ENCODE results near the gene METTL26.

The METTL26 gene

DNA sequence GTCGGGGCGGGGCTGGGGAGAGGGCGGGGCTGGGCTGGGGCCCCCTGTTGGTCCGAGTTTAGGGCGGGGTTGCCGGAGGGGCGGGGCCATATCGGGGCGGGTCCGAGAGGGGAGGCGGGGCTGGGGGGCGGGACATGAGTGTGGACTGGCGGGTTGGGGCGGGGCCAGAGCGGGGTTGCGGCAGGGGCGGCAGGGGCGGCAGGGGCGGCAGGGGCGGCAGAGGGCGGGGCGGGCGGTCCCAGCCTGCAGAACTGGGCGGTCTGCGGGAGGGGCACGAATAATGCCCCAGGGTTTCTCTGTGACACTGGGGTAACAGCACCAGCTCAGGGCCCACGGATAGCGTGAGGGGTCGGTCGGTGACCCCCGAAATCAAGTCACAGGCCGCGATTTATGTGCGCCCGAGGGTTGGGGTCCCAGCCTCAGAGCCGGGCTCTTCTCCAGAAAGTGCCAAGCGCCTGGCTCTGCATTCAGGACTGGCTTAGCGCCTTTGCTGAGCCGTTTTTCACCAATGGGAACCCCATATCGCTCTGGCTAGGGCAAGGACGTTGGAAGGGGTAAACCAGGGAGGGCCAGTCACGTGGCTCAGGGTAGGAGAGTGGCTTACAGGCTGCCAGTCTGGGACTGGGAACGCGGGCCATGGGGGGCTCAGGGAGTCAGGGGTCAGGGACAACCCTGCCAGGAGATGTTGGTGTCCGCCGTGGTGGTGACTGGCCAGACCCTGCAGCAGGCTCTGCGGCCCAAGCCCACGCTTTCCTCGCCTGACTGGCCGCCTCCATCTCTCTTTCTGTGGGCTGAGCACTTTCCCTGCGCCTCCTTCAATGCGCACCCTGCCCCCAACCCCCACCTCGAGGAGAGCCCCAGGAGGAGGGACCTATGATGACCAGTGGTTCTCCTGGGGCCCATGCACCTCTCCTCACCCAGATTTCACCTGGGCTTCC lies 1.2 kb upstream of the METTL26 start:
- DNase-seq: peak; percentile 79

DNA sequence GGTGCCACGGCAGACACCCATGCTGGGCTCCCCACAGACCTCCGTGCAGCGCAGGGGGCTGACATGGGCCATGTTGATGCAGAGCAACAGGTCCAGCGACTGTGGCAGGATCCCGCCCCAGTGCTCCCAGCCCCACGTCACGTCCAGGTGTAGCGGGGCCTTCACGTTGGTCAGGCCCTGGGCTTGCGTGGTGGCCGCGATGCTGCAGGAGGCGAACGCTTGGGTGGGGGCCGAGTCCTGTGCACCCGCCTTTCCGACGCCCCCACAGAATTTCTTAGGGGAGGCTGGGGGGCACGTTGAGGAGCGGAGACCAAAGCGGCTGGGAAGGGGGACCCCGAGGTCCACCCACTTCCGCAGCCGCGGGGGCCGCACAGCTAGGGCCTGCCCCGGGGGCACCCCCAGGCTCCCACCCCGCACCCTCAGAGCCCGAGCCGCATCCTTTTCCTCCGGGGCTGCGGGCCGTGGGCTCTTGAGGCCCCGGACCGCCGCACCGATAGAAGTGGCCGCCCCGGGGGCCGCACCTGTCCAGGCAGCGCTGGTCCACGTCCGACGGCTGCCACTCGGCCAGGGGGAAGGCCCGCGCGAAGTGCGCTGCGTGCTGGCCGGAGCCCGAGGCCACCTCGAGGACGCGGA lies 416 bp downstream of the METTL26 start:
- no peak for DNase-seq

DNA sequence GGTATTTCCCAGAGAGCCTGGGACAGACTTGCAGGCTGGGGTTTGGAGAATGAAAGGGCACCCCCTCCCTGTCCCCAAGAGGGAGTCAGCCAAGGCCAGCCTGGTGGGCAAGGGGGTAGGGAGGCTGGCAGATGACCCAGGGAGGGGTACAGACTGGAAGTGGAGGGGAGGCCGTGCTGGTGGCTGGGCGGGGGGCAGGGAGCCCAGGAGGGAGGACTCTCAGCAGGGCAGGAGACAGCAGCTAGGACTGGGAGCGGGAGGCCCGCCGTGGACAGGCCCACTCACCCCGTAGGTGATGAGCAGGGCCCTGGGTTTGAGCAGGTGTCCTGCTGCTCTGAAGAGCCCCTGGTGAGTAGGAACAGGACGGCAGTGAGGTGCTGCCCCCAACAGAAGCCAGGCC lies 1.1 kb downstream of the METTL26 start:
- DNase-seq: no peak

DNA sequence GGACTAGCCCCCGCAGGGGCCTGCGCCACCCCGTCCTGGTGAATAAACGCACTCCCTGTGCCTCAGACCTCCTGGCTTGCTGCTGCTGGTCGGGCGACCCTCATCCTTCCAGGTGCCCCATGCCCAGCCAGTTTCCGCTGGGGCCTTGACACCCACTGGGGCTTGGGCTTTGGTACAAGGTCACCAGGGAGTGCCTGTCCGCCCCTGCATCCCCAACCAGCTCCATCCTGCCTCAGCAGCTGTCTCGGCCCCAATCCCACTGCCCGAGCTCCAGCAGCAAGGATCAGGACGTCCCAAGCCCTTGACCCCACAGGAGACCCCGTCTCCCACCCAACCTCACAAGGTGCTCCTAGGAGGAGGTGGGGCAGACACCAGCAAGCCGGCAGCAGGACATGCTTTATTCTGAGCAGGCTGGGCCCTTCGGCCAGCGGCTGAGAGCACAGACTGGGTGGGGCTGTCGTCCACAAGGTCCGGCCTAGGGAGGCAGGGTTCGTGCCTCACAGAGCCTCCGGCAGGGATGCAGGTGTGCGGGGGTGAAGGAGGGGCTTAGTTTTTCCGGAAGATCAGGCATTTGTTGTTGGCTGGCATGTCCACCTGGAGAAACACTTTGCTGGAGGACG lies 1.9 kb downstream of the METTL26 start:
- DNase-seq: no peak

DNA sequence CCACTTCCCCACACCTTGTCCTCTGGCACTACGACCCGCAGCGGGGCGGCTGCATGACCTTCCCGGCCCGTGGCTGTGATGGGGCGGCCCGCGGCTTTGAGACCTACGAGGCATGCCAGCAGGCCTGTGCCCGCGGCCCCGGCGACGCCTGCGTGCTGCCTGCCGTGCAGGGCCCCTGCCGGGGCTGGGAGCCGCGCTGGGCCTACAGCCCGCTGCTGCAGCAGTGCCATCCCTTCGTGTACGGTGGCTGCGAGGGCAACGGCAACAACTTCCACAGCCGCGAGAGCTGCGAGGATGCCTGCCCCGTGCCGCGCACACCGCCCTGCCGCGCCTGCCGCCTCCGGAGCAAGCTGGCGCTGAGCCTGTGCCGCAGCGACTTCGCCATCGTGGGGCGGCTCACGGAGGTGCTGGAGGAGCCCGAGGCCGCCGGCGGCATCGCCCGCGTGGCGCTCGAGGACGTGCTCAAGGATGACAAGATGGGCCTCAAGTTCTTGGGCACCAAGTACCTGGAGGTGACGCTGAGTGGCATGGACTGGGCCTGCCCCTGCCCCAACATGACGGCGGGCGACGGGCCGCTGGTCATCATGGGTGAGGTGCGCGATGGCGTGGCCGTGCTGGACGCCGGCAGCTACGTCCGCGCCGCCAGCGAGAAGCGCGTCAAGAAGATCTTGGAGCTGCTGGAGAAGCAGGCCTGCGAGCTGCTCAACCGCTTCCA lies 2.6 kb downstream of the METTL26 start:
- DNase-seq: no peak

DNA sequence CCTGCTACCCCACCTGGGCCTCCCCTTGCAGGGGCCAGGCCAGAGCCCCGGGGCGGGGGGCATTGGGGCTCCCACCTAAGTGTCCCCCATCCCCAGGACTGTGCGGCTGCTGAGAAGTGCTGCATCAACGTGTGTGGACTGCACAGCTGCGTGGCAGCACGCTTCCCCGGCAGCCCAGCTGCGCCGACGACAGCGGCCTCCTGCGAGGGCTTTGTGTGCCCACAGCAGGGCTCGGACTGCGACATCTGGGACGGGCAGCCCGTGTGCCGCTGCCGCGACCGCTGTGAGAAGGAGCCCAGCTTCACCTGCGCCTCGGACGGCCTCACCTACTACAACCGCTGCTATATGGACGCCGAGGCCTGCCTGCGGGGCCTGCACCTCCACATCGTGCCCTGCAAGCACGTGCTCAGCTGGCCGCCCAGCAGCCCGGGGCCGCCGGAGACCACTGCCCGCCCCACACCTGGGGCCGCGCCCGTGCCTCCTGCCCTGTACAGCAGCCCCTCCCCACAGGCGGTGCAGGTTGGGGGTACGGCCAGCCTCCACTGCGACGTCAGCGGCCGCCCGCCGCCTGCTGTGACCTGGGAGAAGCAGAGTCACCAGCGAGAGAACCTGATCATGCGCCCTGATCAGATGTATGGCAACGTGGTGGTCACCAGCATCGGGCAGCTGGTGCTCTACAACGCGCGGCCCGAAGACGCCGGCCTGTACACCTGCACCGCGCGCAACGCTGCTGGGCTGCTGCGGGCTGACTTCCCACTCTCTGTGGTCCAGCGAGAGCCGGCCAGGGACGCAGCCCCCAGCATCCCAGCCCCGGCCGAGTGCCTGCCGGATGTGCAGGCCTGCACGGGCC lies 3.4 kb downstream of the METTL26 start:
- no peak for DNase-seq

DNA sequence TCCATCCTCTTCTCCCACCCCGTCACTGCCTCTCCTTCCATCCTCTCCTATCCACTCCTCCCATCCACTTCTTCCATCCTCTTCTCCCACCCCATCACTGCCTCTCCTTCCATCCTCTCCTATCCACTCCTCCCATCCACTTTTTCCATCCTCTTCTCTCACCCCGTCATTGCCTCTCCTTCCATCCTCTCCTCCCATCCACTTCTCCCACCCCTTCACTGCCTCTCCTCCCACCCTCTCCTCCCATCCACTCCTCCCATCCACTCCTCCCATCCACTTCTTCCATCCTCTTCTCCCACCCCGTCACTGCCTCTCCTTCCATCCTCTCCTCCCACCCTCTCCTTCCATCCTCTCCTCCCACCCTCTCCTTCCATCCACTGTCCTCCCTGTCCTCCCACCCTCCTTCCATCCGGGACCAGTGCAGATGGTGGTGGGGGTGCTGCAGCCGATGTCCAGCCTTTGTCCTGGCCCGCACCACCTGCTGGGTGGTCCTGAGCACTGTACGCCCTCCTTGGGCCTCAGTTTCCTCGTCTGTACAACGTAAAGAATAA lies 4.2 kb downstream of the METTL26 start:
- DNase-seq: no peak

DNA sequence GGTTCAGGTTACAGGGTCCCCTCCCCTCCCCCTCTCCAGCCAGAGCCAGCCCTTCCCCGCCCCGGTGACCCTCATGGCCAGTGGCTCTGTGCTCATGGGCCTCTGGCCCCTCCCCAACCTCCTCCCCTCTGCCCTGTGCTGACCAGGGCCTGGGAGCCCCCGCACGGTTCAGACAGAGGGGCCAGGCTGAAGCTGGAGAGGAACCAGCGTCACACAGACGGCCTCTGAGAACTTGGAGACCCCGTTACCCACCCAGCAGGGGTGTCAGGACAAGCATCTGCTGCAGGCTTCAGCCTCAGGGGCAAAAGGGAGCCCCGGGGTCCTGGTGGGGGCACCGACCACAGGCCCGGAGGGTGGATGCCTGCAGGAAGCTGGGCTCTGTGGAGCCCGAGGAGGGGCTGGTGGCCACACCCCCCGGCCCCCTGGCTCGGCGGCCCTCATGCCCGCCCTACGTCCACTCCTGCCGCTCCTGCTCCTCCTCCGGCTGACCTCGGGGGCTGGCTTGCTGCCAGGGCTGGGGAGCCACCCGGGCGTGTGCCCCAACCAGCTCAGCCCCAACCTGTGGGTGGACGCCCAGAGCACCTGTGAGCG lies 5.2 kb downstream of the METTL26 start, which contains the start of gene WFIKKN1:
Gene WFIKKN1, plus strand, starts transcription at position 171 of the 591 bp plus-strand sequence. Its CDS starts 269 bp downstream, at position 440.
- no peak for DNase-seq

DNA sequence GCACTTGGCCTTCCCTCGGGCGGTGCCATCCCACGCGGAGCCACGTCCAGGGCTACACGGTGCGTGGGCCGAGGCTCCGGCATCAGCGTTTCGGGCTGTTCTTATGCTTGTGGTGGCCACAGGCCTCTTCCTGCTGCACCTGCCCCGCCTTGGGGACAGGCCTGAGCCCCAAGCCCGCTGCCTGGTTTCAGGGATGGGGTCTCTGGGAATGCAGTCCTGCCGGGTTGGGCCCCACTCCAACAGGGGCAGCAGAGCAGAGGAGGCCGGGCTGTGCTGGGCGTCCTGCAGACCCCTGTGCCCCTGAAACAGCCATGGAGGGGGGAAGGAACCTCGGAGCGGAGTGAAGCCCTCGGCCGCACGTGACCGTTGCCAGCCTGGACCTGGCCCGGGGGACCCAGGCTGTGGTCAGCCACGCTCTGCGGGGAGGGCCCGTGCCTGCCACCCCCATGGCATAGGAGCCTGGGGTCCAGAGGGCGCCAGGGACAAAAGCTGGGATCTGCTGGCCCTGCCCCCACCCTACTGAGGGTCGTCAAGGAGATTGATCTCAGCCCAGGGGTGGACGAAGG lies 5.8 kb downstream of the METTL26 start:
- no peak for DNase-seq

DNA sequence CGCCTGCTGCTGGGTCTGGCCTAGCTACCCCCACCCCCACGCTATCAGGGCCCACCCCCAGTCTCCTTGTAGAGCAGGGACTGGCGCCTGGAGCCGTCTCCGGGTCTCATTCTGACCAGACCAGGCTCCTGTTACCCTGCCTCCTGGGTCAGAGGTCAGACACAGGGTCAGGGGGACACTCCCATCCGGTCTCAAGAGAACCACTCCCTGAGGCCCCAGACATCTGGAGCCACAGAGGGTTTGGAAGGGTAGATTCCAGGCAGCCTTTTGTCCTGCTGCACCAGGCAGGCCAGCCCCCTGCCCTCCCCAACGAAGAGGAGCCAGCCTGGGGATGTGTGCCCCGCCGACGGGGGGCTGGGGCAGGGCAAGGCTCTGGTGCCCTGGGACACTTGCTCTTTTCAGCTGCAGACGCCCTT lies 6.3 kb downstream of the METTL26 start:
- DNase-seq: no peak

DNA sequence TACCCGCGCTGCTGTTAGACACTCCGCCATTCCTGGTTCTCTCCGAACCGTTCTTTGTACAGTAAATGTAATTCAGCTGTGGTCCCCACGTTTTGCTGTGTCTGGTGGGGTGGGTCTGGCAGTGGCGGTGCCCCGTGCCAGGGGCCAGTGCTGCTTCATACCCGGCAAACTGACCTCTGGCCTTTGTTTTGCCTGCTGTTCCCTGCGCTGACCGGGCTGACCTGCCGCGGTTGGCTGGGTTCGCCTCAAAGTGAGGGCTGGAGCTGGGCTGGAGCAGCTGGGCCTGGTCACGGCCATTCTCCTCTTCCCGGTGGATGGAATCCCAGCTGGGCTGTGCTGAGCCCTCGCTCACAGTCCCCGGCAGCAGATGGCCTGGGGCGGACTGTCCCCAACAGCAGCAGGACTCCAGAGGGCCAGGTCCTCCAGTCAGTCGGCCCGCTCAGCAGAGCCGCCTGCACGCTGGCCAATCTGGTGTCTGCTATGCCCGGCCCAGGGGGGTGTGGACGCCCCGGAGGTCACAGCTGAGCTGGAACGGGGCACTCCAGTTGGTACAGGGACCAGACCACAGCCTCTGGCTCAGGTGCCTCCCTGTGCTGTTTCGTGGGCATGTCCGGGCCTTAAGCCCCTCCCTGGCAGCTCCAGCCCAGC lies 6.8 kb downstream of the METTL26 start:
- DNase-seq: no peak

DNA sequence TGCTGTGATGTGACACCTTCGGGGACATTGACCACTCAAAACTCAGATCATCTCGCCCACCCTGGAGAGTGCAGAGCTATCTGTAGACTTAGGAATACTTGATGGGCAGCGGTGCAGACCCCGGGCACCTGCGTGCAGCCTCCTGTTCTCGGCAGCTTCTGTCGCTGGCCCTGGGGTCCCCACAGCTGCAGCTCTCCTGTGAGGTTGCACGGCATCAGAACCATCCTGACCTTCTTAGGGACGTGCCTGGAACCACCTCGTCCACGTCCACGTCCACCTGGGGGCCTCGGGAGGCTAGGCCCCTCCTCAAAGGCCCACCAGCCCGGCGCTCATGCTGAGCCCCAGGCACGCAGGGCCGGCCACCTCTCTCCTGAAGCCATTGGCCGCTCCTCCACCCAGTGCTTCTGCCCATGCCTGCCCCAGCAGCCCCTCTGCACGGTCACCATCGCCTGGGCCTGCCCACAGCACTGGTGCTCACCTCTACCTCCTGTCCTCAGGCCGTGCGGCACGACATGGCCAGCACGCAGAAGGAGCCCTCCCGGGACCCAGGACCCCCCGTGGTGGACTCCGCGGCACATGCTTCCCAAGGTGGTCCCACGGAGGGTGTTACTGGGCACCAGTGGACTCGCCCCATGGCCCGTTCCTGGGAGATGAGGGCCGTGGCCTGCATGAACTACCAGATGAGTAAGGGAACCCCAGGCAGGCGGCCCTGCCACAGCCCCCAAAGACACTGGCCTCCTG lies 7.6 kb downstream of the METTL26 start:
- DNase-seq: no peak

DNA sequence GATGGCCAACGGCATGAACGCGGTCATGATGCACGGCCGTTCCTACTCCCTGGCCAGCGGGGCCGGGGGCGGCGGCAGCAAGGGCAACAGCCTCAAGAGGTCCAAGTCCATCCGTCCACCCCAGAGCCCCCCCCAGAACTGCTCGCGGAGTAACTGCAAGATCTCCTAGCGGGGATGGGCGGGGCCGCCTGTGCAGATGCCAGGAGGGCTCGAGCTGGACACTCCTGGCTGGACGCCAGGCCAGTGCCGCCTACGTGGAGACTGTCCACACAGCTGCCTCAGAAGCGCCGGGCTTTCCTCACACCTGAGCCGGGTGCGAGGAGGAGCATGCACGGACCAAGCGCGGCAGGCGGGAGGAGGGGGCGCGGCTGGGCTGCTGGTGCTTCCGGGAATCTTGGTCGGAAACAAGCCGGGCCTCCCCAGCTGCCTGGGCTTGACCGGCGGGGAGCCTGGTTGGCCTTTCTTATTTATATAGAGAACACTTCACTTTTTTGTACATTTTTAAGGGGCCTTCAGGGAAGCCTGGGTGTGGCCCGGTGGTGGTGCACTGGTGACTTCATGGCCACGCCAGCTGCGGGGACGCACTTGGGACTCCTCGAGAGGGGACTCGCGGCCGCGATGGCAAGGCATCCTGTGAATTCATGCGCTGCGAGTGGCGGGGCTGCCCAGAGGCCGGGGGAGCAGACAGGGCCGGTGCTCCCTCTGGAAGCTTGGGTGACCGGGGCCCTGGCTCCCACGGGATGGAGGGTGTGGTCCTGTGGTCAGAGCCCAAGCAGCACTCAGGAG lies 8.5 kb downstream of the METTL26 start:
- DNase-seq: no peak

DNA sequence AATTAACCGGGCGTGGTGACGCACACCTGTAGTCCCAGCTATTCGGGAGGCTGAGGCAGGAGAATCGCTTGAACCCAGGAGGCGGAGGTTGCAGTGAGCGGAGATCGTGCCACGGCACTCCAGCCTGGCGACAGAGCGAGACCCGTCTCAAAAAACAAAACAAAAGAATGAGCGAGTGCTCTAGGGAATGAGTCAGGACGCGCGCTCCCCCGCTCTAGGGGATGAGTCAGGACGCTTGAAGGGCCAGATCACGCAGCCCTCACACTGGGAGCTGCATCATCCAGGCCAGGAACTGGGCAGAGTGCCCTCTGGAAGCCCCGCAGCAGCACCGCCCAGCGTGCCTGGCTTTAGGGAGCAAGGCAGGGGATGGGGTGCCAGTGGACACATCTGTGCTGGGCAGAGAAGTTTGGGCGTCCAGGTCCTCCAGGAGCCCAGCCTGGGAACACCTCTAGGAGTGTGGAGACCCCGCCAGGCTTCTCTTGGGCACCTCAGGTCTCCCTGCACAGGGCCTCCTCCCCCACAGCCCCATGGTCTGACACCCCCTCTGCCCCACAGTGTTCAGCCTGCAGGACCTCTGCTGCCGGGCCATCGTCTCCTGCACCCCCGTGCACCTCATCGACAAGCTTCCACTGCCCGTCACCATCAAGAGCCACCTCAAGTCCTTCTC lies 9.2 kb downstream of the METTL26 start:
- no peak for DNase-seq

DNA sequence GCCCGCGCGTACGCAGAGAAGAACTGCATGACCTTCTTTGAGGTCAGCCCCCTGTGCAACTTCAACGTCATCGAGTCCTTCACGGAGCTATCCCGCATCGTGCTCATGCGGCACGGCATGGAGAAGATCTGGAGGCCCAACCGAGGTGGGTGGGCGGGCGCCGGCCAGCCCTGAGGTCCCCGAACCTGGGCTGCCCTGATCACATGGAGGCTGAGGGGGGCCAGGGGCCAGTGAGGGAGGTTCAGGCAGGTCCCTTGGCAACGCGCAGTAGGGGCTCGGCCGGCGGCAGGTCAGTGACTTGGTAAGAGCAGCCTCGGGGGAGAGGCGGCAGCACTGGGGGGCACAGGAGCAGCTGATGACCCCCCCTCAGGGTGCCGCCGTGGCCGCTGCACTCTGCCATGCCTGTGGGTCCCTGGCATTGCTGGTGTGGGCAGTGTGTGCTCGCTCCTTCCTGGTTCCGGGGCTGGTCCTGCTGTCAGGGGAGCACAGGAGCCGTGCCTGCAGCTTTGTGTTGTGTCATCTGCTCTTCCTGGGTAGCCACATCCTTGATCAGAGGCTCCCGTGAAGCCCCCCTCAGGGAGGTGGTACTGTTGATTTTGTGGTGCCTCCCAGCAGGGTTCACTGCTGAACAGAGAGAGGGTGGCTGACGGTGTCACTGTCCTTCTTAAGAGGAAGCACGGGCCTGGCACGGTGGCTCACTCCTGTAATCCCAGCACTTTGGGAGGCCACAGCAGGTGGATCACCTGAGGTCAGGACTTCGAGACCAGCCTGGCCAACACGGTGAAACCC lies 9.9 kb downstream of the METTL26 start:
- DNase-seq: no peak

DNA sequence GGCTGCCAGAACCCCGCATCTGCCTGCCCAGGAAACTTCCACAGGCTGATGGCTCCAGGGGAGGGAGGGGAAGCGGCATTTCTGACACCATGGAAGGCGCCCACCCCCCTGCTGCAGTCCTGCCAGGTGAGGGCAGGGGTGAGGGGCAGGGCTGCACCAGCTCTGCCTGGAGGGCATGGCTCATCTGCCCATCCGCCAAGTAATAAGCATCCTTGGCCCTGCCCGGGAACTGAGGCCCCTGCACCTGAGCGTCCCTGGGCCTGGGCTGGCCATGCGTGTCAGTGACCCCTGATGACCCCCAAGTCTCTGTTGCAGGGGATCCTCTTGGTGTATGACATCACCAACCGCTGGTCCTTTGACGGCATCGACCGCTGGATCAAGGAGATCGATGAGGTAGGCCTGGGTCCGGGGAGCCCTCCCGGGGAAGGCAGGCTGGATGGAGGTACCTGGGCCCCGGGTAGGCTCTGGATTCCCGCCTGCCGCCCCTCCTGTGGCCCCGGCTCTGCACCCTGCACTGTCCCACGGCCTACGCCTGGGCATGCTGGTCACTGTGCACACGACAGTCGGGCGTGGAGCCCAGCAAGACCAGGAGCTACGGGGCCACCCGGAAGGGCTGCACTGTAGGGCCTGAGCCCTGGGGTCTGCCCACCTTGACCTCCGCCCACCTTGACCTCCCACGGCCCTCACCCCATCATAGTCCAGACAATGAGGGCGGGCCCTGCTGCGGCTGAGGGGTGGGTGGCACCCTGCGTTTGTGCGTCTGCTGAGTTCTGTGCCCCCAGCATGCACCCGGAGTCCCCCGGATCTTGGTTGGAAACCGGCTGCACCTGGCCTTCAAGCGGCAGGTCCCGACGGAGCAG lies 10.8 kb downstream of the METTL26 start:
- no peak for DNase-seq

Measured in effector CD4-positive, alpha-beta T cell (primary cell).